K562 (cell line): ENCODE data around the gene BIVM. TPM values are rescaled to one million over a fixed set of nuclear protein-coding genes. Genes with fewer than 3 reads are reported as not detected.

Experiments
- BHLHE40 ChIP-seq: IDR thresholded peaks from 2 replicates; pipeline ENCODE4 v1.6.1; 2011; ENCODE audit warnings: low read length, improper control_type of control experiment
- CEBPB ChIP-seq: fragments of 450-650 bp; IDR thresholded peaks from 2 replicates; pipeline ENCODE4 v1.6.1; 2016; ENCODE audit warnings: missing genetic modification characterization, missing compliant biosample characterization
- HMG20B ChIP-seq: fragments of 250-450 bp; sonication (Bioruptor Pico); IDR thresholded peaks from 2 replicates; pipeline ENCODE4 v1.5.0; 2021; ENCODE audit warnings: mild to moderate bottlenecking
- PHF21A ChIP-seq: fragments of 450-650 bp; IDR thresholded peaks from 2 replicates; pipeline ENCODE4 v1.6.1; 2017; ENCODE audit warnings: low read depth, borderline replicate concordance
- POLR2G ChIP-seq: fragments of 200-400 bp; formaldehyde crosslinking; IDR thresholded peaks from 2 replicates; pipeline ENCODE4 v1.6.1; 2017; ENCODE audit warnings: low read depth, mild to moderate bottlenecking, antibody characterized with exemption, low read length, moderate library complexity
- RB1 ChIP-seq: fragments of 450-650 bp; IDR thresholded peaks from 2 replicates; pipeline ENCODE4 v1.6.1; 2017; ENCODE audit warnings: low read depth, mild to moderate bottlenecking
- RBM25 ChIP-seq: fragments of 200-400 bp; formaldehyde crosslinking; IDR thresholded peaks from 2 replicates; pipeline ENCODE4 v1.6.1; 2018; ENCODE audit warnings: low read length, low read depth, moderate library complexity; ENCODE audit not compliant: severe bottlenecking
- TCF3 ChIP-seq: sonication (generic); formaldehyde crosslinking; IDR thresholded peaks from 2 replicates; pipeline ENCODE4 v1.4.0; 2020; ENCODE audit warnings: mild to moderate bottlenecking, missing genetic modification reagents
- TEAD4 ChIP-seq, 2 experiments: sonication (generic) in 1 of 2; formaldehyde crosslinking in 1 of 2; IDR thresholded peaks; 2 replicates each; pipeline versions ENCODE4 v1.6.1 to v1.8.0; 2012 to 2022; ENCODE audit warnings: borderline replicate concordance in 1 of 2, inconsistent platforms in 1 of 2, low read length in 1 of 2, mild to moderate bottlenecking in 1 of 2, missing genetic modification reagents in 1 of 2
- ZBTB7A ChIP-seq: IDR thresholded peaks from 2 replicates; pipeline ENCODE4 v1.6.1; 2011; ENCODE audit warnings: low read depth, mild to moderate bottlenecking, low read length, moderate library complexity, borderline replicate concordance; ENCODE audit not compliant: control insufficient read depth
- polyA plus RNA-seq, 8 experiments: library from polyadenylated mRNA; depleted of rRNA in 4 of 8; stranded (reverse) in 5 of 8; unstranded in 3 of 8; fragments of >200 nt; fragmentation: Nextera tagmentation in 2 of 8; fragmentation: Illumina TruSeq in 1 of 8; extraction: Ambion mirVana in 2 of 8; extraction: Trizol in 1 of 8; gene quantifications; 2 replicates each; pipeline versions ENCODE4 v1.2.1 to v1.2.3, GENCODE V29; 2011 to 2014; ENCODE audit warnings: inconsistent platforms in 1 of 8, missing spikeins in 1 of 8
- total RNA-seq, 7 experiments: library from RNA; depleted of rRNA in 6 of 7; stranded (reverse); fragments of >200 nt in 6 of 7; fragmentation: Illumina TruSeq in 2 of 7; extraction: Trizol in 2 of 7; gene quantifications; 2 replicates each; pipeline versions ENCODE4 v1.2.1 to v1.2.3, GENCODE V29; 2011 to 2021; ENCODE audit warnings: low replicate concordance in 1 of 7
- TF ChIP-seq, protein P1 (sequence below): fragments of 250-450 bp; sonication (Bioruptor Pico); IDR thresholded peaks from 2 replicates; pipeline ENCODE4 v1.4.0; 2020; ENCODE audit warnings: mild to moderate bottlenecking
- TF ChIP-seq, protein P2 (sequence below): sonication (generic); formaldehyde crosslinking; IDR thresholded peaks from 2 replicates; pipeline ENCODE4 v1.8.1; 2022; ENCODE audit warnings: missing genetic modification reagents
- TF ChIP-seq, protein P3 (sequence below): fragments of 450-650 bp; IDR thresholded peaks from 2 replicates; pipeline ENCODE4 v1.7.0; 2016; ENCODE audit warnings: borderline replicate concordance
- TF ChIP-seq, protein P4 (sequence below): fragments of 250-450 bp; sonication (Bioruptor Pico); IDR thresholded peaks from 2 replicates; pipeline ENCODE4 v1.5.0; 2020; ENCODE audit warnings: mild to moderate bottlenecking, borderline replicate concordance

The BIVM gene
- total and polyA plus RNA-seq, 9 of the 15 experiments (the other 6 are each of a cell fraction or from before 2014, with no cell fraction given), result 3.6 to 23.1 (median 16.8) TPM

DNA sequence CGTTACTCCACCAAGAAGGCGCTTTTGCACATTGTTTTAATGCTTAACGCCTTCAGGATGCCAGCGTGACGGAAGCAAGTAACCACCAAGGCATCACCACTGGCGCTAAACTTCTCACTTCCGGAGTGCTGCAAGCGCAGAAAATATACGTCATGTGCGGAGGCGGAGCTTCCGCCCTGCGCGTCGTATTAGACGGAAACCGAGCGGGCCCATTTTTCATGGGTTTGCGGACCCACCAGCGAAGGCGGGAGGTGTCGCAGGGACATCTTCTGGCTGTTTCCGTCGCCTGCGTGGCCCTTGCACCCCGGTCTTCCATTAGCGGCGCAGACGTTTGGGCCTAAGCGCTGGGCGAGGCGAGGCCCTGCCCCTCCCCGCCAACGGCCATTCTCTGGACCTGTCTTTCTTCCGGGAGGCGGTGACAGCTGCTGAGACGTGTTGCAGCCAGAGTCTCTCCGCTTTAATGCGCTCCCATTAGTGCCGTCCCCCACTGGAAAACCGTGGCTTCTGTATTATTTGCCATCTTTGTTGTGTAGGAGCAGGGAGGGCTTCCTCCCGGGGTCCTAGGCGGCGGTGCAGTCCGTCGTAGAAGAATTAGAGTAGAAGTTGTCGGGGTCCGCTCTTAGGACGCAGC lies 46.8 kb downstream of the BIVM start, which contains the start of gene ERCC5 (continued):
- TF ChIP-seq, protein P1, sequence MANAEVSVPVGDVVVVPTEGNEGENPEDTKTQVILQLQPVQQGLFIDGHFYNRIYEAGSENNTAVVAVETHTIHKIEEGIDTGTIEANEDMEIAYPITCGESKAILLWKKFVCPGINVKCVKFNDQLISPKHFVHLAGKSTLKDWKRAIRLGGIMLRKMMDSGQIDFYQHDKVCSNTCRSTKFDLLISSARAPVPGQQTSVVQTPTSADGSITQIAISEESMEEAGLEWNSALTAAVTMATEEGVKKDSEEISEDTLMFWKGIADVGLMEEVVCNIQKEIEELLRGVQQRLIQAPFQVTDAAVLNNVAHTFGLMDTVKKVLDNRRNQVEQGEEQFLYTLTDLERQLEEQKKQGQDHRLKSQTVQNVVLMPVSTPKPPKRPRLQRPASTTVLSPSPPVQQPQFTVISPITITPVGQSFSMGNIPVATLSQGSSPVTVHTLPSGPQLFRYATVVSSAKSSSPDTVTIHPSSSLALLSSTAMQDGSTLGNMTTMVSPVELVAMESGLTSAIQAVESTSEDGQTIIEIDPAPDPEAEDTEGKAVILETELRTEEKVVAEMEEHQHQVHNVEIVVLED, result peak; percentile 61; the same call in 1 of the 2 replicates
- TF ChIP-seq, protein P2, sequence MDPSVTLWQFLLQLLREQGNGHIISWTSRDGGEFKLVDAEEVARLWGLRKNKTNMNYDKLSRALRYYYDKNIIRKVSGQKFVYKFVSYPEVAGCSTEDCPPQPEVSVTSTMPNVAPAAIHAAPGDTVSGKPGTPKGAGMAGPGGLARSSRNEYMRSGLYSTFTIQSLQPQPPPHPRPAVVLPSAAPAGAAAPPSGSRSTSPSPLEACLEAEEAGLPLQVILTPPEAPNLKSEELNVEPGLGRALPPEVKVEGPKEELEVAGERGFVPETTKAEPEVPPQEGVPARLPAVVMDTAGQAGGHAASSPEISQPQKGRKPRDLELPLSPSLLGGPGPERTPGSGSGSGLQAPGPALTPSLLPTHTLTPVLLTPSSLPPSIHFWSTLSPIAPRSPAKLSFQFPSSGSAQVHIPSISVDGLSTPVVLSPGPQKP (CRISPR knock-in tag), result no peak
- TF ChIP-seq TCF3 (CRISPR knock-in tag), result 0 out of 2 replicates have a peak, but pooled peaks have one; percentile 41
- TF ChIP-seq PHF21A, result no peak
- no peak for TF ChIP-seq TEAD4 (IDR thresholded peaks at IDR 0.05; ENCODE audit: low read length)
- no peak for TF ChIP-seq TEAD4 (CRISPR knock-in tag; IDR thresholded peaks at IDR 0.05; ENCODE audit: borderline replicate concordance)
- TF ChIP-seq, protein P3, sequence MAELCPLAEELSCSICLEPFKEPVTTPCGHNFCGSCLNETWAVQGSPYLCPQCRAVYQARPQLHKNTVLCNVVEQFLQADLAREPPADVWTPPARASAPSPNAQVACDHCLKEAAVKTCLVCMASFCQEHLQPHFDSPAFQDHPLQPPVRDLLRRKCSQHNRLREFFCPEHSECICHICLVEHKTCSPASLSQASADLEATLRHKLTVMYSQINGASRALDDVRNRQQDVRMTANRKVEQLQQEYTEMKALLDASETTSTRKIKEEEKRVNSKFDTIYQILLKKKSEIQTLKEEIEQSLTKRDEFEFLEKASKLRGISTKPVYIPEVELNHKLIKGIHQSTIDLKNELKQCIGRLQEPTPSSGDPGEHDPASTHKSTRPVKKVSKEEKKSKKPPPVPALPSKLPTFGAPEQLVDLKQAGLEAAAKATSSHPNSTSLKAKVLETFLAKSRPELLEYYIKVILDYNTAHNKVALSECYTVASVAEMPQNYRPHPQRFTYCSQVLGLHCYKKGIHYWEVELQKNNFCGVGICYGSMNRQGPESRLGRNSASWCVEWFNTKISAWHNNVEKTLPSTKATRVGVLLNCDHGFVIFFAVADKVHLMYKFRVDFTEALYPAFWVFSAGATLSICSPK, result no peak
- no peak for TF ChIP-seq RBM25
- TF ChIP-seq, protein P4, sequence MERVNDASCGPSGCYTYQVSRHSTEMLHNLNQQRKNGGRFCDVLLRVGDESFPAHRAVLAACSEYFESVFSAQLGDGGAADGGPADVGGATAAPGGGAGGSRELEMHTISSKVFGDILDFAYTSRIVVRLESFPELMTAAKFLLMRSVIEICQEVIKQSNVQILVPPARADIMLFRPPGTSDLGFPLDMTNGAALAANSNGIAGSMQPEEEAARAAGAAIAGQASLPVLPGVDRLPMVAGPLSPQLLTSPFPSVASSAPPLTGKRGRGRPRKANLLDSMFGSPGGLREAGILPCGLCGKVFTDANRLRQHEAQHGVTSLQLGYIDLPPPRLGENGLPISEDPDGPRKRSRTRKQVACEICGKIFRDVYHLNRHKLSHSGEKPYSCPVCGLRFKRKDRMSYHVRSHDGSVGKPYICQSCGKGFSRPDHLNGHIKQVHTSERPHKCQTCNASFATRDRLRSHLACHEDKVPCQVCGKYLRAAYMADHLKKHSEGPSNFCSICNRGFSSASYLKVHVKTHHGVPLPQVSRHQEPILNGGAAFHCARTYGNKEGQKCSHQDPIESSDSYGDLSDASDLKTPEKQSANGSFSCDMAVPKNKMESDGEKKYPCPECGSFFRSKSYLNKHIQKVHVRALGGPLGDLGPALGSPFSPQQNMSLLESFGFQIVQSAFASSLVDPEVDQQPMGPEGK (CRISPR knock-in tag), result no peak
- no peak for TF ChIP-seq BHLHE40
- no peak for TF ChIP-seq HMG20B
- TF ChIP-seq CEBPB (tag), result no peak
- peak; percentile 87 for TF ChIP-seq POLR2G
- TF ChIP-seq RB1, result peak; percentile 82
- TF ChIP-seq ZBTB7A, result peak; percentile 20; the same call in 1 of the 2 replicates
